Activated CD4-positive, CD25-positive, alpha-beta regulatory T cell treated with anti-CD3 and anti-CD28 coated beads, Interleukin-2, amount 50 U/mL, for 72 hours (primary cell): ENCODE measurements around the gene MPZL3.
A peak's percentile ranks its signal among the peaks of the same experiment; 100 is the strongest.

ENCODE experiments used
- DNase-seq: peaks from one replicate; pipeline ENCODE4 v3.0.0; 2021

The MPZL3 gene, protein sequence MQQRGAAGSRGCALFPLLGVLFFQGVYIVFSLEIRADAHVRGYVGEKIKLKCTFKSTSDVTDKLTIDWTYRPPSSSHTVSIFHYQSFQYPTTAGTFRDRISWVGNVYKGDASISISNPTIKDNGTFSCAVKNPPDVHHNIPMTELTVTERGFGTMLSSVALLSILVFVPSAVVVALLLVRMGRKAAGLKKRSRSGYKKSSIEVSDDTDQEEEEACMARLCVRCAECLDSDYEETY

DNA sequence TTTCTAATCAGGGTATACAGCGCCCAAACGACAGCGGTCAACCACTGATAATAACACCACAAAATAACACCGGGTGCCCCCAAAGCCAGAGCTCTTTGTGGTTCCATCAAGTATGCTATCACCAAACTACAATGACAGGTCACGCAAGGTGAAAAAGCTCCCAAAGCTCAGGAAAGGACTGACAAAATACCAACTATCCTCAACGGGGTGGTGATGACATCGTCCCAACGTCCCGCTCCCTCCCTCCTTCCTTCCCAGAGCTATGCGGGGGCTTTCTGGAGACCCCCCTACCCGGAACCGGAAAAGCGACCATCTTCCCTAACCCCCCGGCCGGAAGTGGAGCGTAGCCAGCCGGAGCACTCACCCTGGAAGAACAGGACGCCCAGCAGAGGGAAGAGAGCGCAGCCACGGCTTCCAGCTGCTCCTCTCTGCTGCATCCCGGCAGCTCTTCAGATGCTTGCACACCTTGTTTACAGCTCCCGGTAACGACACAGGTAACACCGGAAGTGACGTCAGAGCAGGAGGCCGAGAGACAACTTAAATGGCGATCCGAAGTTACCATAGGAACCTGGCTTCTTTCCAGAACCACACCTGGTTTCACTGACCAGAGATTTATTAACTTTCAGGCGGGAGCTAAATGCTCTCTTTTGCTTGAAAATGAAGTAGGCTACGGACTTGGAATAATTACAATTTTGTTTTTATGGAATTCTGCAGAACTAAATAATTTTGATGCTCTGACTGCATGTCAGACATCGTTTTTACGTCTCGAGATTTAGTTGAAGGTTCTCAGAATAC lies at the start of gene MPZL3:
Gene MPZL3, minus strand, starts transcription at position 508 of the 795 bp plus-strand sequence. Its CDS starts 71 bp downstream, at position 437.
- DNase-seq: peak; percentile 75

- DNase-seq: no peak
These were observed 49.5 kb upstream of the MPZL3 start for GRCh38 chr11:118301600-118302195.

DNA sequence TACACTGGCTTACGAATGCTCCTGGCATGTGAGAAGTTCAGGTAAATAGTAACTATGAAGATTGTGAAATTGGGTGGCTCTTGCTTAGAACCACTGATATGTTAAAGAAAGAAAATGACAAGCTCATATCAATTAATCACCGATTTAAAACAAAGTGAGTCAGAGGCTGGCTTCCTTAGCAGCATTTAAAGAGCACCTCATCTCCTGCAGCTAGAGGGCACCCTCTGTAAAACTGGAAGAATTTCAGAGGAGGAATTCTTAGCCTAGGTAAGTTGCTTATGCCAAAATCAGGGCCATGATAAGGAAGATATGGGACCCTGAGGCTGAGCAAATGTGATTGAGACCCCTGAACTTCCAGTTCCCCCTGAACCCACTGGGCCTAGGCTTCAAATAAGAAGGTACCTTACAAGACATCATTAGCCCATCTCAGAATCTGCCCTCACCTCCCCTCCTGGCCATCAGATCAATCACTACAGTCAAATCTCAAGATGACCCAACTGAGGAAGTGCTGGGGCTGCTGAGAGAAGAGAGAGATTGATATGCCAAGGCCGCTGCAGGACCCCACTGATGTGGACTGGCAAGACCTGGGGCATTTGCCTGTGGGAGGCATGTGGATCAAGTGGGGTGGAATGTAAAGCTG lies 43.8 kb upstream of the MPZL3 start:
- DNase-seq: no peak

DNA sequence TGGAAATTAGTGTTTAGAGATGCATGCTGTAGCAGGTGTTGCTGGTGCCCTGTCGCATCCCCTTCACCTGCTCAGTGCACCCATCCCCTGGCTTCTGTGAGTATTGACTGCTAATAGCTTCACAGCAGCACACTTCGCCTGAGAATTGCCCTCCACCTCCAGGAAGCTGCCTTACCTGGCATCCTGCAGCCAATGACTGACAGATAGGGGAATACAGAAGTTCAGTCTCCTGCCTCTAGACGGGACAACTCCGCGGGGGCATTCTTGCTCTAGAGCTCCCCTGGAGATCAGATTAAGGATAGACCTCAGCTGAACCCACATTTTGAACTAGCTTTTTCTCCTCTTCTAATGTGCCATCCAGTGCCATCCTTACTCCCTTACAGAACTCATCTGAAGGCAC lies 43.0 kb upstream of the MPZL3 start:
- DNase-seq: no peak

GRCh38 chr11:118294053-118294452 lies 41.9 kb upstream of the MPZL3 start:
- DNase-seq: no peak

- DNase-seq: no peak
These were observed 39.4 kb upstream of the MPZL3 start for GRCh38 chr11:118291477-118292135.

DNA sequence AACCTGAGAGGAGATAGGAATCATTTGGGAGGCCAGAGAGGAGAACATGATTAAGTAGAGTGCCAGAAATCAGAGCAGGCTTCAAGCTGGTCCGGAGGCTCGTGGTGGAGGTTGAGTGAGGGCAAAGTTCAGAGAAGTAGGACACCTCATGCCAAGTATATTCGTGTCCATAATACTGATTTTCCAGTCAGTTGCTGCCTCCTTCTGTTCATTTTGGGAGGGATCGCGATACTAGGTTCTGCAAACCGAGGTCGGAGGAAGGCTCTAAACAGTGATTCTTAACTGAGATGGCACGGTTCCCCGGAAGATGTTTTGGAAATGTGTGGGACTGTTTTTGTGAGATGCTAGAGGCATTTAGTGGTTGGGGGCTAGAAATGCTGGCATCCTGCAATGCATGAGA lies 38.8 kb upstream of the MPZL3 start:
- DNase-seq: no peak

DNA sequence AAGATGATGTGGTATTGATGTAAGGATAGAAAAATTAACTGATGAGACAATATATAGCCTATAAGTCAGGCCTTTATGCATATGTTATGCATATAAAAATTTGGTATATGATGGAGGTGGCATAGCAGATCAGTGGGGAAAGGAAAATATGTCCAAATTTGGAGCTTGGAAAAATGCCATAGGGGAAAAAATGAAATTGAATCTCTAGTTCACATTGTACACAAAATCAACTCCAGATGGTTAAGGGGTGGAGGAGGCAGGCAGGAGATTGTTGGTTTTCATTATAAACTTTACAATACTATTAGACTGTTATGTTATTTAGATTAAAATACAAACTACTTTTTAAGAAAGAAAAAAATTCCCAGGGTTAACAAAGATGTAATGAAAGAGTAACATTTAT lies 37.2 kb upstream of the MPZL3 start:
- no peak for DNase-seq

- no peak for DNase-seq
These were observed 34.8 kb upstream of the MPZL3 start for GRCh38 chr11:118287006-118287405.

GRCh38 chr11:118286545-118286944 lies 34.4 kb upstream of the MPZL3 start:
- DNase-seq: no peak

GRCh38 chr11:118283756-118284350 lies 31.7 kb upstream of the MPZL3 start:
- DNase-seq: no peak

- no peak for DNase-seq
These were observed 31.0 kb upstream of the MPZL3 start for GRCh38 chr11:118283037-118283636.

DNA sequence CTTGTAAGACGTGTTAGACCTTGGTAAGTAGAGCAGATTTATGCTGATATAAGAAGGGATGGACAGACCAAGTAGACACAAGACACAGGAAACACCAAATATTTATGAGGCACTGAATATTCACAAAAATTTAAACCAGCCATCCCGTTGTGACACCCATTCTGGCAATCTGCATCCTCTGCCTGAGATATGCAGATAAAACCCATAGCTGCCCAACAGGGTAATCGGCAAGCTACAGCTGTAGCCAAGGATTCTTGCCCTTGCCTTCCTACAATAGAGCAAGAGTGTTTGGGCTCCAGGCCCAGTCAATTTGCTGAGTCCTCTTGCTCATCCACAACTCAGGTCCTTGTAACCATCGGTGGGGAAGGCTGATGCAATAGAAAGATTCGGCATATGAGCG lies 30.4 kb upstream of the MPZL3 start:
- no peak for DNase-seq

- DNase-seq: no peak
These were observed 29.1 kb upstream of the MPZL3 start for GRCh38 chr11:118281284-118281683.

GRCh38 chr11:118277312-118277711 lies 25.1 kb upstream of the MPZL3 start:
- no peak for DNase-seq

DNA sequence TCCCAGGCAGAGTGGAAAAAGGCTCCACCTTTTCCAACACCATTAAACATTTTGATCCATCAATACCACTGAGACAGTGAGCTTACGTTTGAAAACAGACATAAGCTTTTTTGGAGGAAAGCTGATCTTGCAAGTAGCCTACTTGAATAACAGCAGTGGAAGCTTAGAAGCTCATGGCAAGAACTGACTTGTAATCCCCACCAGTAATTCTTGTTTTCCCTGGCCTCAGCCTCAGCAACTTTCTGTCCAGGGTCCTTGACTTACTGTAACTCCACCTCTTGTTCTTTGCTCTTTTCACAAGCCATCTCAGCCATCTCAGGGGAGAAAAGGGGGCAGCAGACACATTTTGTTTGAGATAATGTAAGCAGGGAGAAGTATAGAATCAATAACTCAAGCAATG lies 24.3 kb upstream of the MPZL3 start:
- DNase-seq: no peak

- DNase-seq: no peak
These were observed 23.0 kb upstream of the MPZL3 start for GRCh38 chr11:118275176-118275575.

DNA sequence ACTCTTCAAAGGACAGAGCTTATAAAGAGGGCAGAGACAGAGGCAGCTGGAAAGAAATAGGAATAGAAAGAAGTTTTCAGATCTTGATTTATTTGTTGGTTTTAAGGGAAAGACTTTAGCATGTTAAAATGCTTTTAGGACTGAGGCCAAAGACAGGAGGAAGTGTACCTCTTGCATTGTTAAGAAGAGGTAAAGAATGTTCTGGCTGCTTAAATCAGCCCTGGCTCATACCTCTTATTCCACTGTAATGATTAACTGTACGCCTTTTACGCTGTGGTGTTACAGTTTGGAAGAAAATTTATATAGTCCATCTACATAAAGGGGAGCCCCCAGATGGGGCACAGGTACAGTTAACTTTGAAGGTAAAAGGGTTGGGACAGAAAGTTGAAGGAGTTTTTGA lies 22.0 kb upstream of the MPZL3 start:
- no peak for DNase-seq

DNA sequence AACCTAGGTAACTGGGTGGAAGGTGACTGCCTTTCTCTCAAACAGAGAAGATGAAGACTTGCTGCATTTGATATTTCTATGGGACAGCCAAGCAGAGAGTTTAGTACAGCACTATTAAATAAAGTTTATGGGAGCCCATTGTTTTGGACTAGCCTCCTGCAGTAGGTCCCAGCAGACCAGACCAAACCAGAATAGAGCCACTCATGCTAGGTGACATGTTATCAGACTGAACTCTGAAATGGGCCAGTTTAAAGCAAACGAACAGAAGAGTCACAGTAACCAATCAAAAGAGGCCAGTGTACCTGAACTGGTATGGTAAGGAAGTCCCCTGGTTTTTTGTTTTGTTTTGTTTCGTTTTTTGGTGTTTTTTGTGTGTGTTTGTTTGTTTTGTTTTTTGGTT lies 19.8 kb upstream of the MPZL3 start:
- no peak for DNase-seq

GRCh38 chr11:118267486-118267885 lies 15.3 kb upstream of the MPZL3 start:
- DNase-seq: no peak

- no peak for DNase-seq
These were observed 13.8 kb upstream of the MPZL3 start for GRCh38 chr11:118265954-118266353.
